ENCODE measurements around the gene SULT2B1. TPM values are rescaled to one million over a fixed set of nuclear protein-coding genes. Genes with fewer than 3 reads are reported as not detected.

The SULT2B1 gene
- total RNA-seq, 1 experiment from 2014 or later = 6.2 TPM

DNA sequence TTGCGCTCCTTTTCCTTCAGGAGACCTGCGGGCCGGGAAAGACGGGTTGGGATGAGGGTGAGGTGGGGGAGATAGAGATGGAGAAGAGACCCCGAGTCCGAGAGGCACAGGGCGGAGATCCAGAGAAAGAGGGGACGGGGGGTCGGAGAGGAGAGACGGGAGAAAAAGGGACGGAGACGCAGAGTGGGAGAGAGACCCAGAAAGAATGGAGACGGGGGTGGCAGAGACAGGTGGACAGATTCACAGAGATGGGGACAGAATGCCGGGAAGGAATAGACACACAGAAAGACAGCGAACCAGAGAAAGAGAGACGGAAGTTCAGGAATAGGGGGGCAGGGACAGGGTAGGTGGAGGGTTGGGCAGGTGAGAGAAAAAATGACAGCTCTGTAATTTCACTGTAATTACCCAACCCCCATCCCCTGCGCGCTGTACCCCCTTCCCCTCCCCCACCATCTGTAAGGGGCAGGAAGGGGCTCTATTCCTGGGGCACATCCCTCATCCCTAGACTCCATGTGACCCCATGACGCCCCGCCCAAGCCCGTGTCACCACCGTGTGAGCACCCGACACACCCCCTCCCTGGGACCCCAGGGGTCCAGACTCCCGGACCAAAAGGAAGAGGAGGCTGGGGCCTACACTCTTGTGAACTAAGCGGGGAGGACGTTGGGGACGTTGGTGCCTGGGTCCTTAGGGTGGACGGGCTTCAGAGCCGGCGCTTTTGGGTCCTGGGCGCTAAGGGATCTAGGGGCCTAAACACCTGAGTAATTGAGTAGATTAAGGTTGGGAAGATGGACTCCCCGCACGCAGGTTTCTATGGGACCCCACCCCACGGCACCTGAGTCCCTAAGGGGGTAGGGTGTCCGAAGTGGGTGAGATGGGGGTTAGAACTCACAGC lies 84.2 kb downstream of the SULT2B1 start:
- no peaks in the 10 kb centered on the region for H3K27me3 ChIP-seq (ENCODE audit: insufficient read depth, low read depth)
- H3K79me2 ChIP-seq (ENCODE audit: low read depth) = peaks cover 11% of the 10 kb centered on the region
- H3K9me3 ChIP-seq (ENCODE audit: insufficient read depth, low read depth) = no peaks in the 10 kb centered on the region
- H3K27ac ChIP-seq = peak overlapping the region; percentile 52
- no peaks in the 10 kb centered on the region; the same call in 1 of the 2 replicates for H3K36me3 ChIP-seq (ENCODE audit: low read depth)
- no peaks in the 10 kb centered on the region for H4K20me1 ChIP-seq (ENCODE audit: insufficient read depth)
- DNase-seq = peak; percentile 38 to 39
- intact Hi-C loops (cut with micrococcal nuclease; ENCODE audit: unreplicated experiment) = loop anchor here (5.0 kb wide), 2 partner anchors 101 to 134 kb away; no protein-coding TSS in a partner anchor
- BruUV-seq (replicated peaks) = no TSS peak
- H3F3A ChIP-seq (ENCODE audit: insufficient read depth, low read depth) = peaks cover 46% of the 10 kb centered on the region
- no peaks in the 10 kb centered on the region for H3K9me2 ChIP-seq (ENCODE audit: insufficient read depth)
- peak overlapping the region; percentile 78 for H2AFZ ChIP-seq
- peak overlapping the region; percentile 74 for H3K4me3 ChIP-seq
- peaks cover 31% of the 10 kb centered on the region for H3K4me1 ChIP-seq (replicated peaks; ENCODE audit: insufficient read depth)
- POLR2A ChIA-PET (ENCODE audit: unreplicated experiment) = no interaction called here
- H3K4me2 ChIP-seq = peak overlapping the region; percentile 83
- CTCF ChIA-PET = interaction anchor here (0.7 kb wide), 1 partner anchor 461 kb away, joined by 12 read pairs; no protein-coding TSS in a partner anchor
- TF ChIP-seq, protein P1, sequence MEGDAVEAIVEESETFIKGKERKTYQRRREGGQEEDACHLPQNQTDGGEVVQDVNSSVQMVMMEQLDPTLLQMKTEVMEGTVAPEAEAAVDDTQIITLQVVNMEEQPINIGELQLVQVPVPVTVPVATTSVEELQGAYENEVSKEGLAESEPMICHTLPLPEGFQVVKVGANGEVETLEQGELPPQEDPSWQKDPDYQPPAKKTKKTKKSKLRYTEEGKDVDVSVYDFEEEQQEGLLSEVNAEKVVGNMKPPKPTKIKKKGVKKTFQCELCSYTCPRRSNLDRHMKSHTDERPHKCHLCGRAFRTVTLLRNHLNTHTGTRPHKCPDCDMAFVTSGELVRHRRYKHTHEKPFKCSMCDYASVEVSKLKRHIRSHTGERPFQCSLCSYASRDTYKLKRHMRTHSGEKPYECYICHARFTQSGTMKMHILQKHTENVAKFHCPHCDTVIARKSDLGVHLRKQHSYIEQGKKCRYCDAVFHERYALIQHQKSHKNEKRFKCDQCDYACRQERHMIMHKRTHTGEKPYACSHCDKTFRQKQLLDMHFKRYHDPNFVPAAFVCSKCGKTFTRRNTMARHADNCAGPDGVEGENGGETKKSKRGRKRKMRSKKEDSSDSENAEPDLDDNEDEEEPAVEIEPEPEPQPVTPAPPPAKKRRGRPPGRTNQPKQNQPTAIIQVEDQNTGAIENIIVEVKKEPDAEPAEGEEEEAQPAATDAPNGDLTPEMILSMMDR (conservative IDR thresholded peaks at IDR 0.05) = no peak
- TF ChIP-seq EZH2 (IDR thresholded peaks at IDR 0.05; ENCODE audit: low read depth) = no peak

DNA sequence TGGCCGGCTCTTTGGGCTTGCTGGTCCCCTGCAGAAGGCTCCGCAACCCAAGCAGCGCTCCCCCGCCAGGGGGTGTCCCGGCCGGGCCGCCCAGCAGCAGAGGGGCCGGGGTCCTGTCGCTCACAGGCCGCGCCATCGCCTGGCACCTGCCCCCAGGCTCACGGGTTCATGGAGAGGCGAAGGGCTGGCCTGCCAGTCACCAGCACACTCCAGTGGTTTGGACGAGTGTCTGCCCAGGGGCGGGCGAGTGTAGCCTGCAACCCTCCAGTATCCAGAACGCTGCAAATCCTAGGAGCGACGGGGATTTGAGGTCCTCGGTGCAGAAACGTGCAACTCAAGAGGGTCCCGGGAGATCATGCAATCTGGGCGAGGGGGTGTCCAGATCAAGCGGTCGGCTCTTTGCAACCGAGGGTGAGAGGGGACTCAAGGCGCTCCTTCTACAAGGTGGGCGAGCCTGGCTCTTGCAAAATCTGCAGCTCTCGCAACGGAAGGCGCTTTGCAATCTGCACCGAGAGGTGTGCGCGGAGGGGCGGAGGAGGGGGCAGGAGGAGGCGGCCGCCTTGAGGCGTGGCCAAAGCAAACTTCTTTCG lies 85.0 kb downstream of the SULT2B1 start, which contains the start of gene DBP:
TSS of gene DBP (minus strand) at position 521 of the 590 bp plus-strand sequence. CDS start at position 136, 385 bp downstream.
- POLR2A ChIA-PET (ENCODE audit: unreplicated experiment) = no interaction called here
- peaks cover 31% of the 10 kb centered on the region for H3K4me1 ChIP-seq (replicated peaks; ENCODE audit: insufficient read depth)

More for the DNA sequence above, 85.0 kb downstream of the SULT2B1 start, which contains the start of gene DBP:
- Histone ChIP-seq H2AFZ (peak within 1 kb of the TSS; percentile 85), H3K27ac (peak within 1 kb of the TSS; percentile 84), H3K9me2 (ENCODE audit: insufficient read depth) (no peaks in the 10 kb centered on the region), H4K20me1 (ENCODE audit: insufficient read depth) (no peaks in the 10 kb centered on the region), H3F3A (ENCODE audit: insufficient read depth, low read depth) (peaks cover 43% of the 10 kb centered on the region), H3K79me2 (ENCODE audit: low read depth) (peaks cover 11% of the 10 kb centered on the region), H3K36me3 (ENCODE audit: low read depth) (no peaks in the 10 kb centered on the region), H3K4me3 (peak within 1 kb of the TSS; percentile 74), H3K4me2 (peak within 1 kb of the TSS; percentile 83), H3K9me3 (ENCODE audit: insufficient read depth, low read depth) (no peaks in the 10 kb centered on the region), H3K27me3 (ENCODE audit: insufficient read depth, low read depth) (no peaks in the 10 kb centered on the region)
- CTCF ChIA-PET = interaction anchor here (0.7 kb wide), 1 partner anchor 461 kb away, joined by 12 read pairs; no protein-coding TSS in a partner anchor
- intact Hi-C loops (cut with micrococcal nuclease; ENCODE audit: unreplicated experiment) = loop anchor here (1.0 to 5.0 kb wide), 3 partner anchors 18 to 135 kb away; partner anchors contain the start of genes RPL18 and SPHK2
- no peak for TF ChIP-seq EZH2 (IDR thresholded peaks at IDR 0.05; ENCODE audit: low read depth)
- TF ChIP-seq, protein P1 (conservative IDR thresholded peaks at IDR 0.05) = peak; percentile 27; the same call in 1 of the 2 replicates
- BruUV-seq (replicated peaks) = no TSS peak
- DNase-seq = peak in 1 of 2 experiments; percentile 63
